K562 (cell line): ENCODE measurements around the gene PPT1. TPM values are rescaled to one million over a fixed set of nuclear protein-coding genes. Genes with fewer than 3 reads are reported as not detected.
A peak's percentile ranks its signal among the peaks of the same experiment; 100 is the strongest.

Experiments used
- ATF7 ChIP-seq: fragments of 450-650 bp; IDR thresholded peaks from 2 replicates; pipeline ENCODE4 v1.7.1; 2014; ENCODE audit warnings: mild to moderate bottlenecking, moderate library complexity
- DACH1 ChIP-seq: fragments of 450-650 bp; IDR thresholded peaks from 2 replicates; pipeline ENCODE4 v1.6.1; 2018; ENCODE audit not compliant: partially characterized antibody
- EZH2 ChIP-seq: IDR thresholded peaks from 2 replicates; pipeline ENCODE4 v1.6.1; 2012; ENCODE audit warnings: low read depth, mild to moderate bottlenecking, inconsistent platforms, low read length, borderline replicate concordance
- FOXA3 ChIP-seq, 2 experiments: fragments of 450-650 bp in 1 of 2; sonication (generic) in 1 of 2; formaldehyde crosslinking; IDR thresholded peaks in 1 of 2; conservative IDR thresholded peaks in 1 of 2; 2 replicates each; pipeline versions ENCODE4 v1.4.0 to v1.8.0; 2020 to 2022; ENCODE audit warnings: mild to moderate bottlenecking in 2 of 2, missing genetic modification reagents in 1 of 2
- FOXK2 ChIP-seq, 2 experiments: fragments of 450-650 bp; IDR thresholded peaks in 1 of 2; conservative IDR thresholded peaks in 1 of 2; 2 replicates each; pipeline ENCODE4 v1.6.1; 2016; ENCODE audit warnings: low read depth in 2 of 2, mild to moderate bottlenecking in 1 of 2
- MAFF ChIP-seq: IDR thresholded peaks from 2 replicates; pipeline ENCODE4 v1.6.1; 2012; ENCODE audit warnings: low read length, improper control_type of control experiment
- MCM5 ChIP-seq: fragments of 450-650 bp; IDR thresholded peaks from 2 replicates; pipeline ENCODE4 v1.6.1; 2016; ENCODE audit warnings: low read depth
- NFE2L1 ChIP-seq: fragments of 450-650 bp; IDR thresholded peaks from 2 replicates; pipeline ENCODE4 v1.6.1; 2016; ENCODE audit warnings: missing genetic modification characterization, low read depth, mild to moderate bottlenecking, missing compliant biosample characterization, moderate library complexity, borderline replicate concordance
- NR2C1 ChIP-seq, 2 experiments: fragments of 450-650 bp; IDR thresholded peaks; 2 replicates each; pipeline ENCODE4 v1.6.1; 2017; ENCODE audit warnings: mild to moderate bottlenecking in 2 of 2, antibody characterized with exemption in 1 of 2, inconsistent platforms in 1 of 2, missing compliant biosample characterization in 1 of 2, missing genetic modification characterization in 1 of 2
- TCF7L2 ChIP-seq: fragments of 150-350 bp; IDR thresholded peaks from 2 replicates; pipeline ENCODE4 v1.6.1; 2016; ENCODE audit warnings: low read depth, mild to moderate bottlenecking, low read length, moderate library complexity
- ZFP91 ChIP-seq: sonication (generic); formaldehyde crosslinking; IDR thresholded peaks from 2 replicates; pipeline ENCODE4 v1.8.0; 2022; ENCODE audit warnings: mild to moderate bottlenecking, missing genetic modification reagents
- ZNF384 ChIP-seq: IDR thresholded peaks from 2 replicates; pipeline ENCODE4 v1.6.1; 2012; ENCODE audit warnings: low read depth, low read length, improper control_type of control experiment
- polyA plus RNA-seq, 8 experiments: library from polyadenylated mRNA; depleted of rRNA in 4 of 8; stranded (reverse) in 5 of 8; unstranded in 3 of 8; fragments of >200 nt; fragmentation: Nextera tagmentation in 2 of 8; fragmentation: Illumina TruSeq in 1 of 8; extraction: Ambion mirVana in 2 of 8; extraction: Trizol in 1 of 8; gene quantifications; 2 replicates each; pipeline versions ENCODE4 v1.2.1 to v1.2.3, GENCODE V29; 2011 to 2014; ENCODE audit warnings: inconsistent platforms in 1 of 8, missing spikeins in 1 of 8
- total RNA-seq, 7 experiments: library from RNA; depleted of rRNA in 6 of 7; stranded (reverse); fragments of >200 nt in 6 of 7; fragmentation: Illumina TruSeq in 2 of 7; extraction: Trizol in 2 of 7; gene quantifications; 2 replicates each; pipeline versions ENCODE4 v1.2.1 to v1.2.3, GENCODE V29; 2011 to 2021; ENCODE audit warnings: low replicate concordance in 1 of 7
- TF ChIP-seq, protein P1 (sequence below): fragments of 450-650 bp; IDR thresholded peaks from 2 replicates; pipeline ENCODE4 v1.6.1; 2017; ENCODE audit warnings: antibody characterized with exemption, mild to moderate bottlenecking
- TF ChIP-seq, protein P2 (sequence below): fragments of 250-450 bp; sonication (Bioruptor Pico); IDR thresholded peaks from 2 replicates; pipeline ENCODE4 v1.4.0; 2020; ENCODE audit warnings: mild to moderate bottlenecking, moderate library complexity, borderline replicate concordance
- TF ChIP-seq, protein P3 (sequence below), 2 experiments: fragments of 450-650 bp; IDR thresholded peaks; 2 replicates each; pipeline ENCODE4 v1.6.1; 2016

The PPT1 gene
- total and polyA plus RNA-seq, 9 of the 15 experiments (the other 6 are each of a cell fraction or from before 2014, with no cell fraction given) = 72.2 to 285 (median 143) TPM

DNA sequence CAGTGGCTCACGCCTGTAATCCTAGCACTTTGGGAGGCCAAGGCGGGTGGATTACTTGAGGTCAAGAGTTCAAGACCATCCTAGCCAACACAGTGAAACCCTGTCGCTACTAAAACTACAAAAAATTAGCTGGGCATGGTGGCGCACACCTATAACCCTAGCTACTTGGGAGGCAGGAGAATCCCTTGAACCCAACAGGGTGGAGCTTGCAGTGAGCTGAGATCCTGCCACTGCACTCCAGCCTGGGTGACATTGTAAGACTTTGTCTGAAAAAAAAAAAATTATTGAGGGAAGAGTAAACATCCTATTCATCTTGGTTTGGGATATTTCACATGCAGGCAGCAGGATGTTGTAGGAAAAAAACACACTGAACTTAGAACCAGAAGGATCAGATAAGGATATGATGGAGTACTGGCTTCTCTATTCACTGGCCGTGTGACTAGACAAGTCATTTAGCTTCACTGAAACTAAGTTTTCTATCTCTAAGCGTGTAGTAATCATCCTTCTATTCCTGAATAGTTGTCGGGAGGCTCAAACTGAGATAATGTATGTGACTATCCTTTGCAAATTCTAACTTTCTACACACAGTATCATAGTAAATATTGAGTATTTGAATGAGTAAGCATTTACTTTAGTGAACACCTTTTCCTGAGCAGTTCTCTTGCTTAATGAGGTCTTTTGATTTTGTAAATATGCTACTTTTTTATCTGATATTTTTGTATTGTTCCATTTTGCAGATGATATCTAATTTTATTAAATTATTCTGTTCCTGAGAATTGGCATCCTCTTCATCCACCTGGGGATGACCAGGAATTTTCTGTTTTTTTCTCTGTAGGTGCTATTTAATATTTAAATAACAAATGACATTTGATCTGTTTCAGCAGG lies 38.4 kb downstream of the PPT1 start (continued):
- TF ChIP-seq FOXA3 (CRISPR knock-in tag; conservative IDR thresholded peaks at IDR 0.05 in 1 of 2, IDR thresholded peaks at IDR 0.05 in 1 of 2) (peak; percentile 25 to 55; a peak in 2 of 4 replicates), EZH2 (no peak), DACH1 (no peak), MAFF (0 out of 2 replicates have a peak, but pooled peaks have one; percentile 7), ATF7 (peak; percentile 55), ZNF384 (0 out of 2 replicates have a peak, but pooled peaks have one; percentile 38), FOXK2 (conservative IDR thresholded peaks at IDR 0.05 in 1 of 2, IDR thresholded peaks at IDR 0.05 in 1 of 2; ENCODE audit: low read depth in 2 of 2) (peak in 1 of 2 experiments; percentile 12; a peak in 1 of 4 replicates), MCM5 (no peak), ZFP91 (CRISPR knock-in tag) (no peak), NR2C1 (IDR thresholded peaks at IDR 0.05) (no peak), NR2C1 (tag; IDR thresholded peaks at IDR 0.05) (peak; percentile 31; the same call in 1 of the 2 replicates), NFE2L1 (tag) (no peak), TCF7L2 (no peak)
- TF ChIP-seq, protein P1, sequence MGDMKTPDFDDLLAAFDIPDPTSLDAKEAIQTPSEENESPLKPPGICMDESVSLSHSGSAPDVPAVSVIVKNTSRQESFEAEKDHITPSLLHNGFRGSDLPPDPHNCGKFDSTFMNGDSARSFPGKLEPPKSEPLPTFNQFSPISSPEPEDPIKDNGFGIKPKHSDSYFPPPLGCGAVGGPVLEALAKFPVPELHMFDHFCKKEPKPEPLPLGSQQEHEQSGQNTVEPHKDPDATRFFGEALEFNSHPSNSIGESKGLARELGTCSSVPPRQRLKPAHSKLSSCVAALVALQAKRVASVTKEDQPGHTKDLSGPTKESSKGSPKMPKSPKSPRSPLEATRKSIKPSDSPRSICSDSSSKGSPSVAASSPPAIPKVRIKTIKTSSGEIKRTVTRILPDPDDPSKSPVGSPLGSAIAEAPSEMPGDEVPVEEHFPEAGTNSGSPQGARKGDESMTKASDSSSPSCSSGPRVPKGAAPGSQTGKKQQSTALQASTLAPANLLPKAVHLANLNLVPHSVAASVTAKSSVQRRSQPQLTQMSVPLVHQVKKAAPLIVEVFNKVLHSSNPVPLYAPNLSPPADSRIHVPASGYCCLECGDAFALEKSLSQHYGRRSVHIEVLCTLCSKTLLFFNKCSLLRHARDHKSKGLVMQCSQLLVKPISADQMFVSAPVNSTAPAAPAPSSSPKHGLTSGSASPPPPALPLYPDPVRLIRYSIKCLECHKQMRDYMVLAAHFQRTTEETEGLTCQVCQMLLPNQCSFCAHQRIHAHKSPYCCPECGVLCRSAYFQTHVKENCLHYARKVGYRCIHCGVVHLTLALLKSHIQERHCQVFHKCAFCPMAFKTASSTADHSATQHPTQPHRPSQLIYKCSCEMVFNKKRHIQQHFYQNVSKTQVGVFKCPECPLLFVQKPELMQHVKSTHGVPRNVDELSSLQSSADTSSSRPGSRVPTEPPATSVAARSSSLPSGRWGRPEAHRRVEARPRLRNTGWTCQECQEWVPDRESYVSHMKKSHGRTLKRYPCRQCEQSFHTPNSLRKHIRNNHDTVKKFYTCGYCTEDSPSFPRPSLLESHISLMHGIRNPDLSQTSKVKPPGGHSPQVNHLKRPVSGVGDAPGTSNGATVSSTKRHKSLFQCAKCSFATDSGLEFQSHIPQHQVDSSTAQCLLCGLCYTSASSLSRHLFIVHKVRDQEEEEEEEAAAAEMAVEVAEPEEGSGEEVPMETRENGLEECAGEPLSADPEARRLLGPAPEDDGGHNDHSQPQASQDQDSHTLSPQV = no peak
- TF ChIP-seq, protein P2, sequence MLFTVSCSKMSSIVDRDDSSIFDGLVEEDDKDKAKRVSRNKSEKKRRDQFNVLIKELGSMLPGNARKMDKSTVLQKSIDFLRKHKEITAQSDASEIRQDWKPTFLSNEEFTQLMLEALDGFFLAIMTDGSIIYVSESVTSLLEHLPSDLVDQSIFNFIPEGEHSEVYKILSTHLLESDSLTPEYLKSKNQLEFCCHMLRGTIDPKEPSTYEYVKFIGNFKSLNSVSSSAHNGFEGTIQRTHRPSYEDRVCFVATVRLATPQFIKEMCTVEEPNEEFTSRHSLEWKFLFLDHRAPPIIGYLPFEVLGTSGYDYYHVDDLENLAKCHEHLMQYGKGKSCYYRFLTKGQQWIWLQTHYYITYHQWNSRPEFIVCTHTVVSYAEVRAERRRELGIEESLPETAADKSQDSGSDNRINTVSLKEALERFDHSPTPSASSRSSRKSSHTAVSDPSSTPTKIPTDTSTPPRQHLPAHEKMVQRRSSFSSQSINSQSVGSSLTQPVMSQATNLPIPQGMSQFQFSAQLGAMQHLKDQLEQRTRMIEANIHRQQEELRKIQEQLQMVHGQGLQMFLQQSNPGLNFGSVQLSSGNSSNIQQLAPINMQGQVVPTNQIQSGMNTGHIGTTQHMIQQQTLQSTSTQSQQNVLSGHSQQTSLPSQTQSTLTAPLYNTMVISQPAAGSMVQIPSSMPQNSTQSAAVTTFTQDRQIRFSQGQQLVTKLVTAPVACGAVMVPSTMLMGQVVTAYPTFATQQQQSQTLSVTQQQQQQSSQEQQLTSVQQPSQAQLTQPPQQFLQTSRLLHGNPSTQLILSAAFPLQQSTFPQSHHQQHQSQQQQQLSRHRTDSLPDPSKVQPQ (CRISPR knock-in tag) = no peak
- TF ChIP-seq, protein P3, sequence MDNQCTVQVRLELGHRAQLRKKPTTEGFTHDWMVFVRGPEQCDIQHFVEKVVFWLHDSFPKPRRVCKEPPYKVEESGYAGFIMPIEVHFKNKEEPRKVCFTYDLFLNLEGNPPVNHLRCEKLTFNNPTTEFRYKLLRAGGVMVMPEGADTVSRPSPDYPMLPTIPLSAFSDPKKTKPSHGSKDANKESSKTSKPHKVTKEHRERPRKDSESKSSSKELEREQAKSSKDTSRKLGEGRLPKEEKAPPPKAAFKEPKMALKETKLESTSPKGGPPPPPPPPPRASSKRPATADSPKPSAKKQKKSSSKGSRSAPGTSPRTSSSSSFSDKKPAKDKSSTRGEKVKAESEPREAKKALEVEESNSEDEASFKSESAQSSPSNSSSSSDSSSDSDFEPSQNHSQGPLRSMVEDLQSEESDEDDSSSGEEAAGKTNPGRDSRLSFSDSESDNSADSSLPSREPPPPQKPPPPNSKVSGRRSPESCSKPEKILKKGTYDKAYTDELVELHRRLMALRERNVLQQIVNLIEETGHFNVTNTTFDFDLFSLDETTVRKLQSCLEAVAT (IDR thresholded peaks at IDR 0.05) = peak; percentile 8 to 15; a peak in 1 of 4 replicates
